Measurements from ENCODE around the gene ANKS6. TPM values are rescaled to one million over a fixed set of nuclear protein-coding genes. Genes with fewer than 3 reads are reported as not detected.

The ANKS6 gene
- total RNA-seq, 1 experiment from 2014 or later = 39.2 TPM

GRCh38 chr9:98771209-98771874, 25.0 kb downstream of the ANKS6 start:
- ChIA-PET RAD21 (ENCODE audit: low non-redundant PET in 1 of 2, low total read pairs in 2 of 2, uncharacterized antibody in 2 of 2, unreplicated experiment in 2 of 2) (no interaction called here), CTCF (interaction anchor here (1.8 kb wide), 1 partner anchor 9 kb away, joined by 3 read pairs; no protein-coding TSS in a partner anchor), POLR2A (no interaction called here)
- no peaks in the 10 kb centered on the region for H4K20me1 ChIP-seq (ENCODE audit: insufficient read depth)
- ATAC-seq (no peak), DNase-seq (ENCODE audit: low read depth, low spot score) (no peak)
- no peak overlapping the region for H3K4me2 ChIP-seq (ENCODE audit: low read length)
- peaks cover 0 to 11% of the 10 kb centered on the region in 2 experiments; a peak in 2 of 4 replicates for H3K4me1 ChIP-seq (ENCODE audit: control insufficient read depth in 1 of 2, insufficient read depth in 2 of 2, low read length in 2 of 2)
- H3K9ac ChIP-seq (ENCODE audit: low read length) = no peak overlapping the region
- H3K27ac ChIP-seq (ENCODE audit: low read depth, low read length) = no peak overlapping the region
- no peaks in the 10 kb centered on the region for H3K79me2 ChIP-seq (ENCODE audit: insufficient read depth, low read length)
- H2AFZ ChIP-seq (ENCODE audit: low read depth, low read length, poor library complexity, severe bottlenecking) = no peak overlapping the region
- no peak overlapping the region for H3K4me3 ChIP-seq (replicated peaks in 1 of 2; ENCODE audit: low read depth in 1 of 2, low read length in 2 of 2)
- H3K27me3 ChIP-seq (ENCODE audit: insufficient read depth, low read length) = no peaks in the 10 kb centered on the region
- no peak for TF ChIP-seq FOSL1 (IDR thresholded peaks at IDR 0.05; ENCODE audit: low read depth)
- no peak for TF ChIP-seq SP1 (IDR thresholded peaks at IDR 0.05; ENCODE audit: low read depth)
- TF ChIP-seq SIN3A (IDR thresholded peaks at IDR 0.05; ENCODE audit: low read depth) = no peak
- no peak for TF ChIP-seq YY1 (IDR thresholded peaks at IDR 0.05; ENCODE audit: extremely low read depth, insufficient replicate concordance, low read depth, low read length)
- TF ChIP-seq EZH2 (IDR thresholded peaks at IDR 0.05) = no peak
- no peak for TF ChIP-seq MAX (IDR thresholded peaks at IDR 0.05)
- TF ChIP-seq POLR2A (IDR thresholded peaks at IDR 0.05; ENCODE audit: borderline replicate concordance, extremely low read depth, insufficient read depth, insufficient read length) = no peak
- TF ChIP-seq ZNF274 (IDR thresholded peaks at IDR 0.05; ENCODE audit: low read depth, low read length) = no peak
- H3K9me3 ChIP-seq (ENCODE audit: control insufficient read depth in 1 of 2, insufficient read depth in 1 of 2, low read depth in 1 of 2, low read length in 2 of 2) = no peaks in the 10 kb centered on the region
- BruUV-seq (replicated peaks) = no TSS peak
- intact Hi-C loops (cut with micrococcal nuclease) = loop anchor here (10.0 kb wide), 1 partner anchor 697 kb away; no protein-coding TSS in a partner anchor
- H3K36me3 ChIP-seq (ENCODE audit: control insufficient read depth in 1 of 2, insufficient read depth in 2 of 2, low read length in 2 of 2) = peaks cover 24 to 25% of the 10 kb centered on the region in 2 experiments; a peak in 3 of 4 replicates
- H3K9me2 ChIP-seq (ENCODE audit: insufficient read depth) = no peaks in the 10 kb centered on the region

GRCh38 chr9:98770717-98771116, 25.6 kb downstream of the ANKS6 start:
- no peak for ATAC-seq
- TF ChIP-seq EZH2phosphoT487 (IDR thresholded peaks at IDR 0.05; ENCODE audit: borderline replicate concordance) = no peak
- TF ChIP-seq ATF3 (IDR thresholded peaks at IDR 0.05) = no peak
- TF ChIP-seq POLR2AphosphoS5 (IDR thresholded peaks at IDR 0.05; ENCODE audit: low read depth, low read length) = no peak
- no peak for TF ChIP-seq JUND (IDR thresholded peaks at IDR 0.05)
- no peak for TF ChIP-seq ELF1 (IDR thresholded peaks at IDR 0.05; ENCODE audit: borderline replicate concordance, low read depth)
- no peak for TF ChIP-seq REST (IDR thresholded peaks at IDR 0.05; ENCODE audit: low read depth)
- no peak for TF ChIP-seq ZFX (IDR thresholded peaks at IDR 0.05)
- TF ChIP-seq SP1 (IDR thresholded peaks at IDR 0.05; ENCODE audit: low read depth) = no peak
- no peak for TF ChIP-seq MAX (IDR thresholded peaks at IDR 0.05)
- TF ChIP-seq EGR1 (IDR thresholded peaks at IDR 0.05; ENCODE audit: low read depth) = no peak
- TF ChIP-seq ZNF274 (IDR thresholded peaks at IDR 0.05; ENCODE audit: low read depth, low read length) = no peak
- no peak for TF ChIP-seq RAD21 (IDR thresholded peaks at IDR 0.05; ENCODE audit: low read depth)
- TF ChIP-seq POLR2A (IDR thresholded peaks at IDR 0.05; ENCODE audit: borderline replicate concordance, extremely low read depth, insufficient read depth, insufficient read length) = no peak
- H2AFZ ChIP-seq (ENCODE audit: low read depth, low read length, poor library complexity, severe bottlenecking) = no peak overlapping the region
- no peaks in the 10 kb centered on the region for H3K9me3 ChIP-seq (ENCODE audit: control insufficient read depth in 1 of 2, insufficient read depth in 1 of 2, low read depth in 1 of 2, low read length in 2 of 2)
- no TSS peak for BruUV-seq (replicated peaks)
- H3K9me2 ChIP-seq (ENCODE audit: insufficient read depth) = no peaks in the 10 kb centered on the region
- no peak overlapping the region for H3K4me2 ChIP-seq (ENCODE audit: low read length)
- CTCF ChIA-PET = interaction anchor here (1.8 kb wide), 1 partner anchor 8 kb away, joined by 3 read pairs; no protein-coding TSS in a partner anchor
- no peak for DNase-seq (ENCODE audit: low read depth, low spot score)
- H3K4me3 ChIP-seq (replicated peaks in 1 of 2; ENCODE audit: low read depth in 1 of 2, low read length in 2 of 2) = no peak overlapping the region
- H3K27me3 ChIP-seq (ENCODE audit: insufficient read depth, low read length) = no peaks in the 10 kb centered on the region
- H4K20me1 ChIP-seq (ENCODE audit: insufficient read depth) = no peaks in the 10 kb centered on the region
- no peak overlapping the region for H3K27ac ChIP-seq (ENCODE audit: low read depth, low read length)
- intact Hi-C loops (cut with micrococcal nuclease) = loop anchor here (10.0 kb wide), 1 partner anchor 696 kb away; no protein-coding TSS in a partner anchor
- RAD21 ChIA-PET (ENCODE audit: low non-redundant PET in 1 of 2, low total read pairs in 2 of 2, uncharacterized antibody in 2 of 2, unreplicated experiment in 2 of 2) = no interaction called here
- POLR2A ChIA-PET = no interaction called here
- H3K4me1 ChIP-seq (ENCODE audit: control insufficient read depth in 1 of 2, insufficient read depth in 2 of 2, low read length in 2 of 2) = peaks cover 0 to 10% of the 10 kb centered on the region in 2 experiments; a peak in 2 of 4 replicates
- peaks cover 24 to 25% of the 10 kb centered on the region in 2 experiments; a peak in 3 of 4 replicates for H3K36me3 ChIP-seq (ENCODE audit: control insufficient read depth in 1 of 2, insufficient read depth in 2 of 2, low read length in 2 of 2)
- H3K9ac ChIP-seq (ENCODE audit: low read length) = no peak overlapping the region
- H3K79me2 ChIP-seq (ENCODE audit: insufficient read depth, low read length) = no peaks in the 10 kb centered on the region

All from HCT116 (cell line).